Measurements from ENCODE around the gene DPYD.

- TF ChIP-seq CTCF (conservative IDR thresholded peaks at IDR 0.05 in 1 of 2, IDR thresholded peaks at IDR 0.05 in 1 of 2; ENCODE audit: extremely low read depth in 1 of 2, insufficient read depth in 1 of 2, low read depth in 1 of 2, low read length in 2 of 2) (no peak), EZH2 (IDR thresholded peaks at IDR 0.05; ENCODE audit: borderline replicate concordance, low read length) (no peak)
Measured at GRCh38 chr1:97903626-97904025, 17.2 kb downstream of the DPYD start.

All from mammary epithelial cell (primary cell).